WTC11 (cell line): ENCODE results near the gene TRPC1. TPM values are rescaled to one million over a fixed set of nuclear protein-coding genes. Genes with fewer than 3 reads are reported as not detected.

Experiments
- ATAC-seq: fragments of 200-7000 bp; cut with Tn5 transposase; 2 replicates; pipeline ENCODE4 v1.10.0; 2021; ENCODE audit warnings: mild to moderate bottlenecking, moderate library complexity
- CTCF ChIA-PET: fragments of 300-600 bp; sonication (Branson Sonifier 250); formaldehyde crosslinking; loops from one replicate; lab custom pipeline; 2021; ENCODE audit warnings: antibody characterized with exemption; lab: Charles Lee
- POLR2A ChIA-PET: fragments of 350-600 bp; sonication (Branson Sonifier 250); formaldehyde crosslinking; loops from one replicate; lab custom pipeline; 2021; ENCODE audit warnings: antibody characterized with exemption; lab: Charles Lee
- DNase-seq: peaks from one replicate; pipeline ENCODE4 v3.0.0; 2021; ENCODE audit warnings: low spot score
- H3K27ac Mint-ChIP-seq: 2 replicates; pipeline ENCODE4 v1.8.0; 2021; ENCODE audit warnings: mixed read lengths
- H3K27me3 Mint-ChIP-seq: 2 replicates; pipeline ENCODE4 v1.8.0; 2021; ENCODE audit warnings: low read depth, mild to moderate bottlenecking, moderate library complexity, mixed read lengths
- H3K36me3 Mint-ChIP-seq: 2 replicates; pipeline ENCODE4 v1.8.0; 2021; ENCODE audit warnings: mixed read lengths
- H3K4me1 Mint-ChIP-seq: 2 replicates; pipeline ENCODE4 v1.8.0; 2022; ENCODE audit warnings: mixed read lengths
- H3K4me3 Mint-ChIP-seq: 2 replicates; pipeline ENCODE4 v1.8.0; 2021; ENCODE audit warnings: mild to moderate bottlenecking, moderate library complexity, mixed read lengths
- H3K9me3 Mint-ChIP-seq: 2 replicates; pipeline ENCODE4 v1.8.0; 2021; ENCODE audit warnings: mixed read lengths
- AR ChIP-seq: fragments of 250-450 bp; sonication (Bioruptor Pico); IDR thresholded peaks from 2 replicates; pipeline ENCODE4 v1.9.0; 2021; ENCODE audit warnings: mild to moderate bottlenecking
- ATF2 ChIP-seq: sonication (generic); formaldehyde crosslinking; IDR thresholded peaks from 2 replicates; pipeline ENCODE4 v1.8.1; 2022; ENCODE audit warnings: low read depth, missing genetic modification reagents, borderline replicate concordance
- CBFB ChIP-seq: sonication (generic); formaldehyde crosslinking; IDR thresholded peaks from 2 replicates; pipeline ENCODE4 v1.8.1; 2022; ENCODE audit warnings: mild to moderate bottlenecking, low read depth, missing genetic modification reagents
- CDX4 ChIP-seq: fragments of 250-450 bp; sonication (Bioruptor Pico); IDR thresholded peaks from 2 replicates; pipeline ENCODE4 v1.9.0; 2021; ENCODE audit warnings: moderate library complexity, mild to moderate bottlenecking, inconsistent platforms, borderline replicate concordance
- CTCF ChIP-seq: fragments of 200-600 bp; IDR thresholded peaks from 2 replicates; pipeline ENCODE4 v1.8.0; 2022; ENCODE audit warnings: antibody characterized with exemption
- ELF4 ChIP-seq: sonication (generic); formaldehyde crosslinking; IDR thresholded peaks from 2 replicates; pipeline ENCODE4 v1.8.1; 2022; ENCODE audit warnings: low read depth, mild to moderate bottlenecking, moderate library complexity, missing genetic modification reagents
- EMX1 ChIP-seq: fragments of 250-450 bp; sonication (Bioruptor Pico); IDR thresholded peaks from 2 replicates; pipeline ENCODE4 v1.8.0; 2021; ENCODE audit warnings: mild to moderate bottlenecking
- ERG ChIP-seq: fragments of 250-450 bp; sonication (Bioruptor Pico); IDR thresholded peaks from 2 replicates; pipeline ENCODE4 v1.8.0; 2021; ENCODE audit warnings: mild to moderate bottlenecking
- FOXP1 ChIP-seq: sonication (generic); formaldehyde crosslinking; IDR thresholded peaks from 2 replicates; pipeline ENCODE4 v1.8.0; 2022; ENCODE audit warnings: missing genetic modification reagents, mild to moderate bottlenecking, moderate library complexity, borderline replicate concordance
- GTF2I ChIP-seq: fragments of 250-450 bp; sonication (Bioruptor Pico); conservative IDR thresholded peaks from 2 replicates; pipeline ENCODE4 v1.4.0; 2021; ENCODE audit warnings: mild to moderate bottlenecking
- OVOL2 ChIP-seq: fragments of 250-450 bp; sonication (Bioruptor Pico); IDR thresholded peaks from 2 replicates; pipeline ENCODE4 v1.9.0; 2021; ENCODE audit warnings: mild to moderate bottlenecking, borderline replicate concordance
- RELA ChIP-seq: sonication (generic); formaldehyde crosslinking; IDR thresholded peaks from 2 replicates; pipeline ENCODE4 v1.8.1; 2022; ENCODE audit warnings: missing genetic modification reagents, mild to moderate bottlenecking, borderline replicate concordance
- RORB ChIP-seq: fragments of 250-450 bp; sonication (Bioruptor Pico); IDR thresholded peaks from 2 replicates; pipeline ENCODE4 v1.9.0; 2021; ENCODE audit warnings: mild to moderate bottlenecking
- SMAD3 ChIP-seq: sonication (generic); formaldehyde crosslinking; IDR thresholded peaks from 2 replicates; pipeline ENCODE4 v1.8.0; 2022; ENCODE audit warnings: missing genetic modification reagents, mild to moderate bottlenecking, borderline replicate concordance
- SOX15 ChIP-seq: fragments of 250-450 bp; sonication (Bioruptor Pico); IDR thresholded peaks from 2 replicates; pipeline ENCODE4 v1.9.0; 2021; ENCODE audit warnings: mild to moderate bottlenecking
- ZBTB21 ChIP-seq: sonication (generic); formaldehyde crosslinking; IDR thresholded peaks from 2 replicates; pipeline ENCODE4 v1.8.1; 2023; ENCODE audit warnings: mild to moderate bottlenecking, missing genetic modification reagents, borderline replicate concordance
- ZBTB43 ChIP-seq: sonication (generic); formaldehyde crosslinking; IDR thresholded peaks from 2 replicates; pipeline ENCODE4 v1.8.1; 2023; ENCODE audit warnings: mild to moderate bottlenecking, missing genetic modification reagents
- ZNF121 ChIP-seq: sonication (generic); formaldehyde crosslinking; IDR thresholded peaks from 2 replicates; pipeline ENCODE4 v1.8.0; 2023; ENCODE audit warnings: missing genetic modification reagents
- ZNF263 ChIP-seq: sonication (generic); formaldehyde crosslinking; IDR thresholded peaks from 2 replicates; pipeline ENCODE4 v1.8.1; 2022; ENCODE audit warnings: low read depth, mild to moderate bottlenecking, moderate library complexity, missing genetic modification reagents
- ZNF396 ChIP-seq: fragments of 250-450 bp; sonication (Bioruptor Pico); IDR thresholded peaks from 2 replicates; pipeline ENCODE4 v1.8.0; 2021; ENCODE audit warnings: mild to moderate bottlenecking, moderate library complexity, borderline replicate concordance
- total RNA-seq: library from RNA; stranded (reverse); gene quantifications from 3 replicates; pipeline ENCODE4 v1.2.3, GENCODE V29; 2021

The TRPC1 gene
- total RNA-seq, 1 experiment from 2014 or later = 13.8 TPM

GRCh38 chr3:142705198-142705597, 18.6 kb upstream of the TRPC1 start:
- ChIA-PET CTCF (no interaction called here), POLR2A (no interaction called here)
- no peak for TF ChIP-seq ZNF396 (CRISPR knock-in tag)
- TF ChIP-seq ELF4 (CRISPR knock-in tag) = no peak
- TF ChIP-seq OVOL2 = no peak
- no peak for TF ChIP-seq RORB (CRISPR knock-in tag)
- TF ChIP-seq SMAD3 = no peak
- no peak for TF ChIP-seq EMX1 (CRISPR knock-in tag)
- no peak for TF ChIP-seq ZNF263 (CRISPR knock-in tag)
- Mint-ChIP-seq H3K9me3 (no peaks in the 10 kb centered on the region), H3K27ac (no peak overlapping the region), H3K4me3 (no peak overlapping the region), H3K27me3 (no peaks in the 10 kb centered on the region), H3K36me3 (no peaks in the 10 kb centered on the region; the same call in 1 of the 2 replicates), H3K4me1 (no peaks in the 10 kb centered on the region)
- DNase-seq (no peak), ATAC-seq (no peak)

- TF ChIP-seq ATF2 (no peak), CDX4 (no peak), FOXP1 (no peak), ZBTB21 (CRISPR knock-in tag) (no peak), ZBTB43 (CRISPR knock-in tag) (no peak), RELA (CRISPR knock-in tag) (no peak), GTF2I (CRISPR knock-in tag) (no peak), ZNF121 (CRISPR knock-in tag) (no peak), CBFB (no peak), ERG (CRISPR knock-in tag) (no peak), SOX15 (CRISPR knock-in tag) (no peak), RORB (CRISPR knock-in tag) (no peak), CTCF (no peak), AR (CRISPR knock-in tag) (no peak)
- no peaks in the 10 kb centered on the region for H3K27me3 Mint-ChIP-seq
- CTCF ChIA-PET = no interaction called here
- no peak overlapping the region for H3K27ac Mint-ChIP-seq
- DNase-seq (no peak), ATAC-seq (no peak)
- no peak overlapping the region for H3K4me3 Mint-ChIP-seq
- H3K4me1 Mint-ChIP-seq = no peaks in the 10 kb centered on the region
- no peaks in the 10 kb centered on the region for H3K9me3 Mint-ChIP-seq
- POLR2A ChIA-PET = no interaction called here
- H3K36me3 Mint-ChIP-seq = no peaks in the 10 kb centered on the region; the same call in 1 of the 2 replicates
These were observed 17.3 kb upstream of the TRPC1 start for GRCh38 chr3:142706321-142707127.
